Transverse colon (tissue), 4 donors: ENCODE measurements around the gene PDK3. TPM values are rescaled to one million over a fixed set of nuclear protein-coding genes. Genes with fewer than 3 reads are reported as not detected.
A peak's percentile ranks its signal among the peaks of the same experiment; 100 is the strongest.

Source experiments
- DNase-seq: peaks from one replicate; pipeline ENCODE4 v3.0.0-alpha.2; 2019
- H3K27ac ChIP-seq, 4 donors: fragments of 200-600 bp; sonication (generic); 2 replicates each; pipeline ENCODE4 v1.5.1; 2016 to 2018; ENCODE audit warnings: inconsistent platforms in 4 of 4
- H3K27me3 ChIP-seq: fragments of 200-600 bp; sonication (generic); 2 replicates; pipeline ENCODE4 v1.5.1; 2017; ENCODE audit warnings: inconsistent platforms
- H3K36me3 ChIP-seq, 4 donors: fragments of 200-600 bp; sonication (generic); 2 replicates each; pipeline ENCODE4 v1.5.1; 2017 to 2019; ENCODE audit warnings: inconsistent platforms in 4 of 4
- H3K4me1 ChIP-seq, 4 donors: fragments of 200-600 bp; sonication (generic); 2 replicates each; pipeline ENCODE4 v1.5.1; 2017 to 2020; ENCODE audit warnings: inconsistent platforms in 4 of 4
- H3K4me3 ChIP-seq, 4 donors: fragments of 200-600 bp; sonication (generic); 1 replicate in 1 of 4; 2 replicates in 3 of 4; pipeline versions ENCODE4 v1.5.1 to v1.6.1; 2017 to 2019; ENCODE audit warnings: inconsistent platforms in 4 of 4
- H3K9me3 ChIP-seq, 2 donors: fragments of 200-600 bp; sonication (generic); 2 replicates each; pipeline ENCODE4 v1.5.1; 2017 to 2019; ENCODE audit warnings: inconsistent platforms in 2 of 2
- CTCF ChIP-seq, 5 experiments: fragments of 200-600 bp in 3 of 5; fragments of 450-650 bp in 2 of 5; sonication (generic) in 3 of 5; IDR thresholded peaks; 1 replicate in 2 of 5; 2 replicates in 3 of 5; pipeline ENCODE4 v1.5.1; 2016 to 2017; ENCODE audit warnings: antibody characterized with exemption in 5 of 5, inconsistent platforms in 3 of 5, mild to moderate bottlenecking in 2 of 5, moderate library complexity in 1 of 5
- EP300 ChIP-seq: sonication (generic); formaldehyde crosslinking; IDR thresholded peaks from one replicate; pipeline ENCODE4 v1.6.1; 2017; ENCODE audit warnings: antibody characterized with exemption, low read depth
- POLR2A ChIP-seq: fragments of 450-650 bp; IDR thresholded peaks from one replicate; pipeline ENCODE4 v1.6.1; 2016; ENCODE audit warnings: antibody characterized with exemption, mild to moderate bottlenecking, moderate library complexity
- POLR2AphosphoS5 ChIP-seq, 3 donors: sonication (generic); formaldehyde crosslinking; IDR thresholded peaks; one replicate each; pipeline ENCODE4 v1.6.1; 2016; ENCODE audit warnings: antibody characterized with exemption in 3 of 3
- WGBS, 2 donors: methylation state at CpG; one replicate each; pipeline ENCODE4 v1.1.5; 2018; ENCODE audit warnings: low coverage in 1 of 2; 5-methylcytosine and 5-hydroxymethylcytosine counted together
- in situ Hi-C, 4 donors: fragments of 200-750 bp; cut with MboI; loops; one replicate each; pipeline versions ENCODE4 v1.15.0 to v1.15.1; 2017; ENCODE audit warnings: low sequenced_read_pairs in 3 of 4, low pct_ligation_motif_present in 1 of 4, low pct_unique_long_range_greater_than_20kb in 1 of 4
- intact Hi-C: fragments of 100-400 bp; cut with DNase I; formaldehyde crosslinking; loops from one replicate; pipeline ENCODE4 v1.15.1; 2023; ENCODE audit warnings: low total_unique reads
- total RNA-seq, 4 donors: library from RNA; depleted of rRNA; stranded (reverse); fragments of >200 nt; gene quantifications; one replicate each; pipeline ENCODE4 v1.1.0, GENCODE V29; 2016

Gene PDK3
- total RNA-seq, 4 donors from 2014 or later = 9.4 to 36.8 (median 27.0) TPM

- no peak for TF ChIP-seq EP300
- no peak for TF ChIP-seq CTCF (IDR thresholded peaks at IDR 0.05)
- TF ChIP-seq POLR2A = no peak
- peak in 2 of 3 donors; percentile 48 to 66 for TF ChIP-seq POLR2AphosphoS5 (IDR thresholded peaks at IDR 0.05)
- H3K4me3 ChIP-seq = no peak overlapping the region
- in situ Hi-C loops = no loop called here
- no peaks in the 10 kb centered on the region for H3K27me3 ChIP-seq
- no peak for DNase-seq
- intact Hi-C loops = no loop called here
- no peaks in the 10 kb centered on the region for H3K9me3 ChIP-seq
- H3K36me3 ChIP-seq = no peaks in the 10 kb centered on the region
- H3K4me1 ChIP-seq = no peaks in the 10 kb centered on the region
- 74 to 100% methylated on average over 1 to 3 of the region's 3 CpGs for WGBS, 2 donors
- H3K27ac ChIP-seq = no peak overlapping the region
Observed at GRCh38 chrX:24566240-24566639, 101.2 kb downstream of the PDK3 start.

- whole genome bisulfite sequencing, 2 donors = 76 to 83% methylated on average over 4 of the region's 4 CpGs
- DNase-seq = no peak
- no peaks in the 10 kb centered on the region for H3K9me3 ChIP-seq
- no peak overlapping the region for H3K27ac ChIP-seq
- H3K27me3 ChIP-seq = no peaks in the 10 kb centered on the region
- TF ChIP-seq CTCF (IDR thresholded peaks at IDR 0.05) = no peak
- H3K4me1 ChIP-seq = no peaks in the 10 kb centered on the region
- H3K4me3 ChIP-seq = no peak overlapping the region
- intact Hi-C loops = no loop called here
- in situ Hi-C loops = no loop called here
- no peaks in the 10 kb centered on the region for H3K36me3 ChIP-seq
Observed at GRCh38 chrX:24567169-24567568, 102.1 kb downstream of the PDK3 start.

GRCh38 chrX:24574743-24575142 is 109.7 kb downstream of the PDK3 start:
- intact Hi-C loops (no loop called here), in situ Hi-C loops (no loop called here)
- TF ChIP-seq POLR2AphosphoS5 (IDR thresholded peaks at IDR 0.05) (no peak), POLR2A (no peak), EP300 (no peak), CTCF (IDR thresholded peaks at IDR 0.05) (no peak)
- DNase-seq = no peak
- no peaks in the 10 kb centered on the region for H3K27me3 ChIP-seq
- 69% methylated on average over 4 of the region's 4 CpGs; no CpG with 5 or more reads in 1 of the 2 donors for WGBS, 2 donors
- no peaks in the 10 kb centered on the region for H3K9me3 ChIP-seq
- H3K36me3 ChIP-seq = no peaks in the 10 kb centered on the region
- no peaks in the 10 kb centered on the region for H3K4me1 ChIP-seq
- no peak overlapping the region for H3K4me3 ChIP-seq
- no peak overlapping the region for H3K27ac ChIP-seq

- intact Hi-C loops = no loop called here
- in situ Hi-C loops = no loop called here
Observed at GRCh38 chrX:24575496-24575895, 110.4 kb downstream of the PDK3 start.

More at GRCh38 chrX:24575496-24575895, 110.4 kb downstream of the PDK3 start:
- H3K36me3 ChIP-seq = no peaks in the 10 kb centered on the region
- no peaks in the 10 kb centered on the region for H3K27me3 ChIP-seq
- H3K4me1 ChIP-seq = no peaks in the 10 kb centered on the region
- TF ChIP-seq POLR2A (no peak), EP300 (no peak), POLR2AphosphoS5 (IDR thresholded peaks at IDR 0.05) (no peak), CTCF (IDR thresholded peaks at IDR 0.05) (no peak)
- WGBS, 2 donors = 71 to 75% methylated on average over 1 of the region's 1 CpG
- H3K27ac ChIP-seq = no peak overlapping the region
- no peaks in the 10 kb centered on the region for H3K9me3 ChIP-seq
- H3K4me3 ChIP-seq = no peak overlapping the region
- no peak for DNase-seq
